Kidney epithelial cell (primary cell): ENCODE results near the gene GRID2. TPM values are rescaled to one million over a fixed set of nuclear protein-coding genes. Genes with fewer than 3 reads are reported as not detected.

Experiments used
- DNase-seq: peaks from one replicate; pipeline ENCODE4 v3.0.0-alpha.2; 2010; ENCODE audit warnings: low read depth
- H3K27me3 ChIP-seq: 2 replicates; pipeline ENCODE4 v1.6.0; 2011; ENCODE audit warnings: low read length; ENCODE audit not compliant: control insufficient read depth, insufficient read depth
- H3K36me3 ChIP-seq: 2 replicates; pipeline ENCODE4 v1.5.1; 2011; ENCODE audit warnings: low read length; ENCODE audit not compliant: control insufficient read depth, insufficient read depth
- H3K4me3 ChIP-seq: 2 replicates; pipeline ENCODE4 v1.5.1; 2011; ENCODE audit warnings: low read depth, mild to moderate bottlenecking, control low read depth, low read length
- total RNA-seq: library from RNA; depleted of rRNA; stranded (reverse); fragments of >200 nt; gene quantifications from 2 replicates; pipeline ENCODE4 v1.2.3, GENCODE V29; 2015
- TF ChIP-seq, protein P1 (sequence below): IDR thresholded peaks from 2 replicates; pipeline ENCODE4 v1.5.1; 2011; ENCODE audit warnings: mild to moderate bottlenecking, moderate library complexity, low read length, control low read depth, inconsistent platforms; ENCODE audit not compliant: insufficient read depth, poor library complexity, severe bottlenecking

The GRID2 gene
- total RNA-seq, 1 donor from 2014 or later: not detected

DNA sequence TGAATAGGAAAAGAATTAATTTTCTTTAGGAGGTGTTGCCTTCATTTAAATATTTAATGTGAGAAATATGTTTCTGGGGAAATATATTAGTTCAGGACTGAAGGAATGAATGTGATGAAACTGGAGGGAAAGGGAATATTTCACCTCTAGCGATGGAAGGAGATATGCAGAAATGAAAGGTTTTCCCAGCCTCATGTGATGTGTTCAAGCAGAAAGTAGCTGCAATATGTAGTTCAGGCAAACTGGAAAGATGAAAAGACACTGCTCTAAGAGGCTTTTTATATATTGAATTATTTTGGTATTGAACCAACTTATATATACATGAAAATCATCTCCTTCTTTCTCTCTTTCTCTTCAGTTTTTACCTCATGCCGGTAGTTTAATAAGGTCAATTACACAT is 3.4 kb downstream of the GRID2 start:
- Histone ChIP-seq H3K36me3 (no peaks in the 10 kb centered on the region), H3K27me3 (peaks cover 25% of the 10 kb centered on the region), H3K4me3 (no peak overlapping the region)
- DNase-seq: no peak
- TF ChIP-seq, protein P1, sequence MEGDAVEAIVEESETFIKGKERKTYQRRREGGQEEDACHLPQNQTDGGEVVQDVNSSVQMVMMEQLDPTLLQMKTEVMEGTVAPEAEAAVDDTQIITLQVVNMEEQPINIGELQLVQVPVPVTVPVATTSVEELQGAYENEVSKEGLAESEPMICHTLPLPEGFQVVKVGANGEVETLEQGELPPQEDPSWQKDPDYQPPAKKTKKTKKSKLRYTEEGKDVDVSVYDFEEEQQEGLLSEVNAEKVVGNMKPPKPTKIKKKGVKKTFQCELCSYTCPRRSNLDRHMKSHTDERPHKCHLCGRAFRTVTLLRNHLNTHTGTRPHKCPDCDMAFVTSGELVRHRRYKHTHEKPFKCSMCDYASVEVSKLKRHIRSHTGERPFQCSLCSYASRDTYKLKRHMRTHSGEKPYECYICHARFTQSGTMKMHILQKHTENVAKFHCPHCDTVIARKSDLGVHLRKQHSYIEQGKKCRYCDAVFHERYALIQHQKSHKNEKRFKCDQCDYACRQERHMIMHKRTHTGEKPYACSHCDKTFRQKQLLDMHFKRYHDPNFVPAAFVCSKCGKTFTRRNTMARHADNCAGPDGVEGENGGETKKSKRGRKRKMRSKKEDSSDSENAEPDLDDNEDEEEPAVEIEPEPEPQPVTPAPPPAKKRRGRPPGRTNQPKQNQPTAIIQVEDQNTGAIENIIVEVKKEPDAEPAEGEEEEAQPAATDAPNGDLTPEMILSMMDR: no peak

DNA sequence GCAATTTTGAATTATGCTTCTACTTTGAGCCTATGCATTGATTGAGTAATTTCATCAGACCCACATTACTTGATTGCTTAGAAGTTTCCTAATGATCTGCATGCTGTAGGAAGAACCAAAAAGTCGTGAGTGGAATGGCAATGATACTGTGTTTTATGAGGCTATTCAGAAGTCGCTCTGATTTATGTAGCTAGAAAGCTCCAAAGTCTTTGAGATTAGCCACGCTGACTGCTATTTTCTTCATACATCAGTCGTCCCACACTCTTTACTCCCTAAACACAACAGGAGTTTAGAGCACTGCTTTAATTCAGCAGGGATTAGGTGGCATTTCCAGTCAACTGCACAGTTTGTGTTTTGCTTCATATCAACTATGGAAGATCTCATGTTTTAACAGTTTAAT is 4.1 kb downstream of the GRID2 start:
- Histone ChIP-seq H3K36me3 (no peaks in the 10 kb centered on the region), H3K4me3 (no peak overlapping the region), H3K27me3 (peaks cover 22% of the 10 kb centered on the region)
- TF ChIP-seq, protein P1: no peak
- no peak for DNase-seq

DNA sequence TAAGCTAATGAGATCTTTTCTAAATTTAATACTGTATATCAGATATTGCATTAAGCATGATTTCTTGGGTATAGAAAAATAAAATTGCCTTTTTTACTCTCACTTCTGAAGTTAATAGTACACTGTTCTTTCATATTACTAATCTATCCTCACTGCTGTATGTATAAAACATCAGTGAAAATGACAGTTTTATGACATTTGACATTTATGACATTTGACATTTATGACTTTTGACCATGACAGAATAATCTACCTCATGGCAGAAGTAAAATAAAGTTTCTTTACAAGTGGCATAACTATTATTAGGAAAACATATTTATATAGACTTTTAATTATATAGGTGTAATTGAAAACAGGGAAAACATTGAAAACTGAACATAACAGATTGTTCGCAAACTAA is 13.3 kb downstream of the GRID2 start:
- DNase-seq: no peak

DNA sequence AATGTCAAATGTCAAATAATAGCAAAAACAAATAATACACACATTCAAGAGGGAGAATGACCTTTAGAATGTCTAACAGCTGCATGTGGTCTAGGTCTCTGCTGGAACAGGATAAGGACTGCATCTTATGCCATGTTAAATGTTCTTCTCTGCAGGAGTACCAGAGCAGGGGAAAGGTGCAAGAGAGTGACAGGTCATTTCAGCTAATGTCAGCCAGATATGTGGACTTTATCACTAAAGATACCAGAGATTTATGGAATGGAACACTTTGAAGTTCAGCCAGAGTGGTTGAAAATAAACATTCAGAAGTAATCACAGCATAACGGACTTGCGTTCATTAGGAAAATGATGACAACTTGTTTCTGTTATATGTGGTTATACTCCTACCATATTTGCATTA is 24.3 kb downstream of the GRID2 start:
- H3K36me3 ChIP-seq: no peaks in the 10 kb centered on the region
- H3K27me3 ChIP-seq: no peaks in the 10 kb centered on the region
- TF ChIP-seq, protein P1: no peak
- no peak overlapping the region for H3K4me3 ChIP-seq
- DNase-seq: no peak

More for the DNA sequence above, 13.3 kb downstream of the GRID2 start:
- TF ChIP-seq, protein P1: no peak
- no peaks in the 10 kb centered on the region for H3K27me3 ChIP-seq
- no peaks in the 10 kb centered on the region for H3K36me3 ChIP-seq
- H3K4me3 ChIP-seq: no peak overlapping the region

DNA sequence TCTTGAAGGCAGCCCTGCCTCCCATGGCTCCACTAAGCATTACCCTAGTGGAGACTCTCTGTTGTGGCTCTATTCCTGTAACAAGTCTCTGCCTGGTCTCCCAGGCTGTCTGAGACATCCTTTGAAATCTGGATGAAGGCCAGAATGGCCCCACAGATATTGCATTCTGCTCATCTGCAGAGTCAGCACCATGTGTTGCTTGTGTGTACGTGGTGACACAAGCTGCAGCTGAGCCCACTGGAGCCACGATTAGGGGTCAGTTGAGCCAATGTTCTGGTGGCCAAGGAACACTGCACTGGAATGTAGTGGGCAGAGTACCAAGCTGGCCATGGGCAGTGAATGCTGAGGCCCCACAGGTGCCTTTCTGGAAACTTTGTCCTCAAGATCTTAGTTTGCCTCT is 29.2 kb downstream of the GRID2 start:
- no peaks in the 10 kb centered on the region for H3K27me3 ChIP-seq
- H3K36me3 ChIP-seq: no peaks in the 10 kb centered on the region
- no peak for DNase-seq
- TF ChIP-seq, protein P1: no peak
- H3K4me3 ChIP-seq: no peak overlapping the region

DNA sequence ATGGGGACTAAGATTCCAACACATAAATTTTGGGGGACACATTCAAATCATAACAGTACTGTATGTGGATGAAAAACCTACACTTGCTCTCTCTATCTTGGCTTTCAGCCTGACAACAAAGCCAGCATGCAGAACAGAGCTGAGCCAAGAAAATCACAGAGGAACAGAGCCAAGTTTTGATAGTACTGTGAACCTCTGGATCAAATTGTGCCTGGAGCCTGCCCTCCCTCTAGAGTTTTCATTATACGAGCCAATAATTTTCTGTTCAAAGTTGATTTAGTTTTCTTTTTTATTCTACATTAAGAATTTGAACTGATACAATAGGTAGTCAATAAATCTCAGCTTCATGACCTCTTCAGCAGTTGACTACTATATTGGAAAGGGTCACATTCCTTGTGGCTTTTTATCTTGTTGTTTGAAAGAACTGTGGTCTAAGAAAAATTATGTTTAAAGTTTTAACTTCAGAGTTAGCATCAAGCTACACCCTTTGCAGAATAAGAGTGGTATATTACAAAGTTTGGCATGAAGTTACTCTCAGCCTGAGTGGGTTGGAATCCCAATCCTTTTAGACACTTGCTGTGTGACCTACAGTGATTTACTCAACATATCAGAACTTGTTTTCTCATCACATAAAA is 31.1 kb downstream of the GRID2 start:
- TF ChIP-seq, protein P1: no peak
- no peak overlapping the region for H3K4me3 ChIP-seq
- DNase-seq: no peak
- no peaks in the 10 kb centered on the region for H3K27me3 ChIP-seq
- no peaks in the 10 kb centered on the region for H3K36me3 ChIP-seq
